Thyroid gland (tissue), 4 donors: ENCODE data around the gene TEDC1.

Source experiments
- CTCF ChIP-seq, 6 experiments: fragments of 200-600 bp in 3 of 6; fragments of 450-650 bp in 3 of 6; sonication (generic) in 3 of 6; IDR thresholded peaks; one replicate each; pipeline ENCODE4 v1.5.1; 2016 to 2019; ENCODE audit warnings: antibody characterized with exemption in 6 of 6, mild to moderate bottlenecking in 2 of 6, inconsistent platforms in 1 of 6, moderate library complexity in 1 of 6
- POLR2A ChIP-seq, 2 donors: fragments of 450-650 bp; IDR thresholded peaks; one replicate each; pipeline ENCODE4 v1.6.1; 2017; ENCODE audit warnings: antibody characterized with exemption in 2 of 2, mild to moderate bottlenecking in 2 of 2, moderate library complexity in 1 of 2

- TF ChIP-seq CTCF (IDR thresholded peaks at IDR 0.05) = no peak
- TF ChIP-seq POLR2A (IDR thresholded peaks at IDR 0.05) = no peak
Measured at GRCh38 chr14:105460116-105460515, 30.9 kb upstream of the TEDC1 start.
